HG02798 (cell line): ENCODE data around the gene FOXM1.
"Not testable (repeated sequence)": the region's sequence is repeated elsewhere in the genome, so short reads cannot be mapped to it uniquely, and the experiment has no call there.

Source experiments
- ATAC-seq: cut with Tn5 transposase; IDR thresholded peaks from one replicate; pipeline ENCODE4 v1.9.1; 2021; ENCODE audit warnings: mild to moderate bottlenecking; ENCODE audit not compliant: unreplicated experiment, poor library complexity

Gene FOXM1

GRCh38 chr12:2884810-2885209, 7.8 kb upstream of the FOXM1 start:
- no peak for ATAC-seq

DNA sequence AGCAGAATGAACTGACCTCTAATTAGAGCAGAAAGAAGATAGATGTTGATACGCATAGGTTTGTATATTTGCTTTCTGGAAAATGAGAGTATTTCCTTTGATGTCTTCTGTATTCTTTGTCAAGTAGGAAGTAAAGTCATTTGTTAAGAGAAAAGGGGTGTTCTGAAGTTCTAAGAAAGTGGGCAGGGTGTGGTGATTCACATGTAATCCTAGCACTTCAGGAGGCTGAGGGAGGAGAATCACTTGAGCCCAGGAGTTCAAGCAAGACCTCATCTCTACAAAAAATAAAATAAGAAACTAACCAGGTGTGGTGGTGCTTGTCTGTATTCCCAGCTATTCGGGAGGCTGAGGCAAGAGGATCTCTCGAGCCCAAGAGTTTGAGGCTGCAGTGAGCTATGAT, 2.9 kb upstream of the FOXM1 start:
- ATAC-seq, result no peak

GRCh38 chr12:2877953-2878732, 1.2 kb upstream of the FOXM1 start:
- no peak for ATAC-seq

DNA sequence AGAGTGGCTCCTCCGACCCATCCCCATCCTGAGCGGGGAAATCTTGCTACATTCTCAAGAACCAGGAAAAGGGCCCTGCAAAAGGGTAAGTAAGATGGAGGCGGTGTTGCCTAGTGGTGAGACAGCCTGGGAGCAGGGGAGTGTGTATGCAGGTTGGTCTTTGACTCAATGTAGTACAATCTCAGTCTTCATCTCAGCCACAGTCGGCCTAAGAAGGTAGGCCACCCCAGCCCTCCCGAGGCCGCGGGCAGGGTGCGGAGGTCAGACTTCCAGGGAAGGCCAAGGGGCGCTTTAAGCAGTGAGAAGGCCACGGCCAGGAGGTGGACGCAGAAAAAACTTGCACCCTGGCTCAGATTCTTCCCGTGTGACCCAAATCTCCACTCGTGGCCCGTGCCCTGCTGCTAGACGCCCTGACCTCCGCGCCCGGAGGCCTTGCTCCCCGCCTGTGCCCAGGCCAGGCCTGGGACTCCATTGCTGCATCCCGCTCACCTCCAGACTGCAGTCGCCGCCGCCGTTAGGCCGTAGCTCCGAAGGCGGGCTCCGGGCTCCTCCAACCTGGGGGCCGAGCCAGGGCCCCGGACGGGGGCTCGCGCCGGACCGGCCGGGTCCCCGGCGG, 435 bp downstream of the FOXM1 start:
- peak; percentile 5 for ATAC-seq

DNA sequence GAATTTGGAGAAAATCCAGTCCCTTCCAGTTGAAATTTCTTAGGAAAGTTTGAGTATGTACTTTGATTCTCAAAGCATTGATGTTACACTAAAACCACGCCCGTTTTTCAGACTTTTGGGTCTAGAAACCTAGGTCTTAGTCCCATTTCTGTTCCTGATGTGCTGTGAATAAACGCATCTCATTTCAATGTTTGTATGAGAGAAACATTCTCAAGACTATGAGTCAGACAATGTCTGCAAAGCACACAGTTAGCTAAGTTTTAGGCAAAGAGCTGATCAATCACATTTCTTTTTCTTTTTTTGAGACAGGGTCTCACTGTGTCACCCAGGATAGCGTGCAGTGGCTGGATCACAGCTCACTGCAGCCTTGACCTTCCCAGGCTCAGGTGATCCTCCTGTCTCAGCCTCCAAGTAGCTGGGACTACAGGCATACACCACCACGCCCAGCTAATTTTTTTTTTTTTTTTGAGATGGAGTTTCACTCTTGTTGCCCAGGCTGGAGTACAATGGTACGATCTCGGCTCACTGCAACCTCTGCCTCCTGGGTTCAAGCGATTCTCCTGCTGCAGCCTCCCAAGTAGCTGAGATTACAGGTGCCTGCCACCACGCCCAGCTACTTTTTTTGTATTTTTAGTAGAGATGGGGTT, 7.9 kb downstream of the FOXM1 start:
- not testable (repeated sequence) for ATAC-seq

- no peak for ATAC-seq
These were observed 12.8 kb downstream of the FOXM1 start for GRCh38 chr12:2864198-2864597.

- ATAC-seq, result not testable (repeated sequence)
These were observed 13.6 kb downstream of the FOXM1 start for GRCh38 chr12:2863402-2863801.

GRCh38 chr12:2862876-2863275, 14.1 kb downstream of the FOXM1 start:
- ATAC-seq, result no peak

DNA sequence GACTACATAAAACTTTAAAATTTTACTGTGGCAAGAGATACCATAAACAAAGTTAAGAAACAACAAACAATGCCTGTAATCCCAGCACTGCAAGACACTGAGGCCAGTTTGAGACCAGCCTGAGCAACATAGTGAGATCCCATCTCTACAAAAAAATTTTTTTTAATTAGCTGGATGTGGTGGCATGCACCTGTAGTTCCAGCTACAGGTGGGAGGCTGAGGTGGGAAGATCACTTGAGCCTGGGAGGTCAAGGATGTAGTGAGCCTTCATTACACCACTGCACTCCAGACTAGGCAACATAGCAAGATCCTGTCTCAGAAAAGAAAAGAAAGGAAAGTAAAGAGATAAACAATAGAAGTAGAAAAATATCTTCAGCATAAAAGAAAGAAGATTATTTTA, 16.8 kb downstream of the FOXM1 start:
- ATAC-seq, result no peak

- ATAC-seq, result no peak
These were observed 18.0 kb downstream of the FOXM1 start for GRCh38 chr12:2858944-2859421.

- no peak for ATAC-seq
These were observed 18.6 kb downstream of the FOXM1 start for GRCh38 chr12:2858334-2858733.

GRCh38 chr12:2857576-2857975, 19.4 kb downstream of the FOXM1 start:
- no peak for ATAC-seq

- no peak for ATAC-seq
These were observed 19.9 kb downstream of the FOXM1 start, which contains the start of gene TEX52 for GRCh38 chr12:2857021-2857431. Gene TEX52 (minus strand): TSS chr12:2857039. CDS start chr12:2857026, 13 bp downstream.

GRCh38 chr12:2856051-2856450, 20.9 kb downstream of the FOXM1 start:
- ATAC-seq, result no peak

DNA sequence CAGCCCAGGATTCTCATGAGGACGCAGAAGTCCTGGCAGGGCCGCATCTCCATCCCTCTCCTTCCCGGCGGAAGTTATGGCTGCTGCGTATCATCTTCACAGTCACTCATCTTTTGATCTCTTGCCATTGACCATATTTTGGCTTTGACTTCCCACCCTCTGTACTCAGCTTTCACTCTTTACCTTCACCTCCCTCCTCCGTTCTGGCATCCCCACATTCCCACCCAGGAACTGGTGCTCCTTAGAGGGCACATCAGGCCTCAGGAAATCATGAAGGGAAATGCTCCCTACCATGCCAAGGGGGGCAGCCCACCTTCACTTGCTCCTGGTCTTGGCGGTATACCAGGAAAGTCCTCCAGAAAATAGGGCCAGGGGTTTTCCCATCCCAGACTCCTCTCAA, 21.4 kb downstream of the FOXM1 start:
- ATAC-seq, result no peak

DNA sequence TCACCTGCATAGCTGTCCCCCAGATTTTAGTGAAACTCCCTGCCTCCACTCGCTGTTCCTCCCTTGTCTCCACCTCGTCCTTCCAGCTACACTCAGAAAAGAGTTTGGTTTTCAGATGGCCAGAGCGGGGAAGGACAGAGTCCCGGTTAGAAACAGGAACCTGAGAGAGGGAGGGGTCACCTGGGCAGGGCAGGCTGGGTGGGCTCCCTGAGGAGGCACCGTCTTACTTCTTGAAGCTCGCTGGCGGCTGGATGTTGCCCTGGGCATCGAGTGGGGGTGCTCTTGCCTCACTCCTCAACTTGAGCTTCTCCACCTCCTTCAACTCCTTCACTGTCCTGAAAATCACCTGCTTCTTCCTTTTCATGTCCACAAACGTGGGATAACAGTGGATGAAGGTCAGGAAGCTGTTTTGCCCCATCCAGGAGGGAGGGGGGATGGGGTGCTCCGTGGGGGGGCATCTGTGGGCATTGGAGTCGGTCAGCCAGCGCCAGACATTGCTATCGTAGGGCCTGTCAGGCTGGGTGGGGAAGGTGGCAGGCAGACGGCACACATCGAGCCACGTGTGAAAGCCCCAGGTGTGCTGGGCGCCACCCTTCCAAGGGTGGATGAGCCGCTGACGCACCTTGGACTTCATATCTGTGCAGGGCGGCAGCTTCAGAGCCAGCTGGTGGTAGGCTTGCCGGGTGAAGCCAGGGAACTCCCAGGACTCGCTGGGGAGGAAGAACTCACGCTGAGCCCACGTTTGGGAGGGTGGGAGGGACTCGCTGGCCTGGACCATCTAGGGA, 22.1 kb downstream of the FOXM1 start:
- ATAC-seq, result no peak

GRCh38 chr12:2853626-2854025, 23.3 kb downstream of the FOXM1 start:
- no peak for ATAC-seq

DNA sequence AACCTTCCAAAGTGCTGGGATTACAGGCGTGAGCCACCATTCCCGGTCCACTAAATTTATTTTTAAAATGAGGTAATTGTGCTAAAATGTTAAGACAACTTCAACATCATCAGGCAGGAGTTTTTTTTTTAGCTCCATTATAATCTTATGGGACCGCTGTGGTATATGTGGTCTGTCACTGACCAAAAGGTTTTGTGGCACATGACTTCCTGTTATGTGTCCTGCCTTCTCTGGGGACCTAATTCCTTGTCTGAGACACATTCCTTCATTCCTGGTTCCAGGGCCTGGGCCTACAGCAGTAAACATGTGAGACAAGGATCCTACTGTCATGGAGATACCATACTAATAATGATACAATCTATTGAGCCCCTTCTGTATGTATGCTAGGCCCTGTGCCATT, 25.0 kb downstream of the FOXM1 start:
- no peak for ATAC-seq

DNA sequence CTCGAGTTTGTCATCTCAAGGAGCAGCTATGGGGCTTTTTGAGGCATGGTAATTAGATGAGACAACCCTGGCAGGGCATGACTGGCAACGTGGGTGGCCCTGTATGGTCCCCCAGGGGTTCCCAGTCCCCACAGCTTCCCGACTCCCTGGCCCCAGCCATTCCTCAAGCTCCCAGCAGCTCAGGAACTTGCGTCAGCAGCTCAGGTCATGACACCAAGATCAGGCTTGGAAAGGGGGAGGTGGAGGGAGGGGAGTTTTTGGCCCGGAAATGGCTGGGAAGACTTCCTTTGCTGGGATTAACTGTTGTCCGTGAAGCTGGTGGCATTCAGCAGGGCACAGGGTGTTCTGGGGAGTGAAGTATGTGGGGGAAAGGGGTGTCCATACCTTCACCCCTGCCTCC, 31.7 kb downstream of the FOXM1 start:
- ATAC-seq, result no peak

DNA sequence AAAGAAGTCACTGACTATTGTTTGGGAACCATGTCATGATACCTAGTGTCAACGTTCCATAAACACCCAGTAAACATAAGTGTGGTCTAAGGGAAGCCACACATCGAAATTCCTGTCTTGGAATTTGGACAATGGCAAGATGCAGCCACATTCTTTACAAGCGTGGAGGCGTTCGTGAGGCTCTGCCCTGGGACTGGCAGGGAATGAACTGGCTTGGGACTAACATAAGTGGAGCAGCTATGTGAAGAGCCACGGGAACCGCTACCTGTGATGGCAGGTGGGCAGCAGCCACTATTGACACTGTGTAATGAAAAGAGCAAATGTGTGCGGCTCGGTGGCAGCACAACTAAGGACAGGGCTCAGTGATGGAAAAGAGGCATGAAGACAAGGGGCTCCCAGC, 32.2 kb downstream of the FOXM1 start:
- ATAC-seq, result no peak

GRCh38 chr12:2842948-2843347, 34.0 kb downstream of the FOXM1 start:
- no peak for ATAC-seq
